NCI-H748 (cell line): ENCODE results near the gene GJB6.
A peak's percentile ranks its signal among the peaks of the same experiment; 100 is the strongest.

Experiments
- DNase-seq: peaks from one replicate; lab custom pipeline; 2025; ENCODE audit not compliant: unreplicated experiment; lab: John Stamatoyannopoulos, UW

The GJB6 gene

GRCh38 chr13:20188667-20189553, 43.2 kb downstream of the GJB6 start:
- no peak for DNase-seq

GRCh38 chr13:20186771-20187170, 45.3 kb downstream of the GJB6 start:
- DNase-seq, result no peak

- DNase-seq, result no peak
Observed at GRCh38 chr13:20185366-20186056, 46.6 kb downstream of the GJB6 start.

- peak; percentile 87 for DNase-seq
Observed at GRCh38 chr13:20182231-20182846, 49.8 kb downstream of the GJB6 start.

DNA sequence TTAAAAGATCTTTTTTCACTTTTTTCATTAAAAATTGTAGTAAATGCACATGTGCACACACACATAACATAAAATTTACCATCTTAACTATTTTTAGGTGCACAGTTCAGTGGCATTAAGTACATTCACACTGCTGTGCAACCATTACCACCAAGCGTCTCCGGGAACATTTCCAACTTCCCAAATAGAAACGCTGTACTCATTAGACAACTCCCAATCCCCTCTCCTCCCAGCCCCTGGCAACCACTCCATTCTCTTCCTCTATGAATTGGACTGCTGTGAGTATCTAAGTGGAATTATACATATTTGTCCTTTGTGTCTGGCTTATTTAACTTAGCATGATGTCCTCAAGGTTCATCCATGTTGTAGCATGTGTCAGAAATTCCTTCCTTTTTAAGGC, 50.9 kb downstream of the GJB6 start:
- no peak for DNase-seq

DNA sequence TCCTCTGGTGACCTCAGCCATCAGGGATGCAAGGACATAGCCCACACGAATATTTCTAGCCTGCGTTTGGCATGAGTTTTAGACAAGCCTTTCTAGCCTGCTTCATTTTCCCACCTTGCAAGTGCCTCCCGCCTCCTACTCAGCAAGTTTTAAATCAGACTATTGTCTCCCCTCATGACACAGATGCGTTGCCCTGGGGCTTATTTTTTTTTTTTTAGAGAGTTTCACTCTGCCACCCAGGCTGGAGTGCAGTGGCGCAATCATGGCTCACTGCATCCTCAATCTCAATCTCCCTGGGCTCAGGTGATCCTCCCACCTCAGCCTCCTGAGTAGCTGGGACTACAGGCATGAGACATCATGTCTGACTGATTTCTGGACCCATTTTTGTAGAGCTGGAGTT, 54.0 kb downstream of the GJB6 start:
- no peak for DNase-seq

DNA sequence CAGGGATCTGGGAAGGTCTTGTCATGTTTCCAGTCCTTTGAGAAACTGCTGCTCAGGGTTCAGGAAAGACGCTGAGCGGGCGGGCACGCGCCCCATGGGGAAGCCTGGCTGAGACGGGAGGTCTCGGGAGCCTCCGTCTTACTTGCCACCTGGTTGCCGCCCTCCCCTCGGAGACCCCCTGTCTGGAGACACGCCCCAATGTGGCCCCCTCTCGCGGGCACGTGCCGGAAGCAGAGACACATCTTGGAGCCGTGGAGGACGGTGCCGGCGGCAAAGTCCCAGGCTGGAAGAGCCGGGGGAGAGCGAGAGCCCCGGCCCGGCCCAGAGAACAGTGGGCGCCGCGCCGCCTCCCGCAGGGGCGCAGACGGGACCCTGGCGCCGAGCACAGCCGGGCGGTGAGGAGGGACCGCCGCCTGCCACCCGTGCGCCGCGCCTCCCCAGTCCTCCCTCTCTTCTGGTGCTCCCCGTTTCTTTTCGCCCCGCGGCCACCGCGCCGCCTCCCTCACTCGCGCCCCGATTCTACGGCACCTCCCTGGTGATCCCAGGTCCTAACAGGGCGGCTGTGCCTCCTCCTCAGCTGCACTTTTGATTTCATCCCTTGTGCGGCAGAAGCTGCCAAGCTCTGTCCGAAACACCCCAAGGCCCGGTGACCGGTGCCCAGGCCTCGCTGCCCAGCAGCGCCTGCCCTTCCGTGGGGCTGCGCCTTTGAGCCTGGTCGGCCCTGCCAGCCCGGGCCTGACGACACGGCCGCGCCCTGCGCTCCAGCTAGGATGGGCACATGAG, 54.9 kb downstream of the GJB6 start:
- DNase-seq, result no peak

DNA sequence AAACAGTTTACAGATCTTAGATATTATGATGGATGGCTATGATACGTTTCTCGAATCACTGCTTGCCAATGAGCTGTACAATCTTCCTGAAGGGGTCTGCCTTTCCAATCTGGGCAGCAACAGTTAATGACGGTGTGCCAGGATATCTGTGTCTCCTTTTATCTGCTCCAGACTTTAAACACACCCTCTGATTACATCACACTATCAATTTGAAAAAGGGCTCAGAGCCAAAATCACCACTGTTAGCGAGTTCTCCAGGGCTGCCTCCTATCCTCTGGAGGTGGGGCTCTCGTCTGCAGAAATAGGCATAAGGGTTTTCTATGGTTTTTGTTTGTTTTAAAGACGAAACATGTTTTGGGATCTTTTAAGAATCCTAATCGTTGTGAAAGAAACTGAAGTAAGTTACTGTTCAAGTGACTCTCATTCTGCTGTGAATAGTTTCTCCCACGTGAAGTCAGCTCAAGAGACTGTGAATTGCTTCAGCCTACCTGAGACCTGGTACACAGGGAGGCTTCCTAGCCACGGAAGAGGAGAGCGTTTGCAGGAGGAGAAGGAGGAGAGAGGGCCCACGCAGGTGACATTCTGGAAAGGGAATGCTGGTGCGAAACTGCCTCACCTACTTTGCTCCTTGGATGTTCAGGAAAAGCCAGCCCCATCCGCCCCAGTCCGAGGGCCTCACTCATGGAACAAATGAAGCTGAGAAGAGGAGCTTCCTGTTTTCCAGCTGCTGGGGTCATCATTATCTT, 56.0 kb downstream of the GJB6 start:
- DNase-seq, result no peak

DNA sequence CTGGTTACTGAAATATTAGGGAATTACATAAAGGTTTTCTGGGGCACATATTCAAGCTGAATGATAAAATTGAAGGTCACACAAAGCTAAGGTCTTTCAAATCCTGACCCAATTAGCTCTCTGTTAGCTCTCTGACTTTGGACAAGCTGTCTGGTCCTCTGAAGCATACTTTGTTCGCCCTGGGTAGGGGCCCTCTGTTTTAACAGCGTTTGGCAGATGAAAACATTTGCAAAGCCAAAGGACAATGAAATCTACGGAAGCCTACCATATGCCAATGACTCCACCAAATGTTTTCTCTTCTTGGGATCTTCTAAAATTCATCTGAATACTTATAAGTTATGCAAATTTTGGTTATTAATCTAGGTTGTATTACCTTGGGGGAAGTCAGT, 56.7 kb downstream of the GJB6 start:
- no peak for DNase-seq

GRCh38 chr13:20174656-20175405, 57.3 kb downstream of the GJB6 start:
- peak; percentile 67 for DNase-seq

GRCh38 chr13:20173116-20173746, 58.9 kb downstream of the GJB6 start:
- DNase-seq, result no peak
